NCI-H1105 (cell line): ENCODE measurements around the gene METTL16.

Experiments used
- DNase-seq: peaks from one replicate; lab custom pipeline; 2025; lab: John Stamatoyannopoulos, UW

Gene METTL16

GRCh38 chr17:2414446-2415064 lies 97.1 kb downstream of the METTL16 start:
- no peak for DNase-seq

DNA sequence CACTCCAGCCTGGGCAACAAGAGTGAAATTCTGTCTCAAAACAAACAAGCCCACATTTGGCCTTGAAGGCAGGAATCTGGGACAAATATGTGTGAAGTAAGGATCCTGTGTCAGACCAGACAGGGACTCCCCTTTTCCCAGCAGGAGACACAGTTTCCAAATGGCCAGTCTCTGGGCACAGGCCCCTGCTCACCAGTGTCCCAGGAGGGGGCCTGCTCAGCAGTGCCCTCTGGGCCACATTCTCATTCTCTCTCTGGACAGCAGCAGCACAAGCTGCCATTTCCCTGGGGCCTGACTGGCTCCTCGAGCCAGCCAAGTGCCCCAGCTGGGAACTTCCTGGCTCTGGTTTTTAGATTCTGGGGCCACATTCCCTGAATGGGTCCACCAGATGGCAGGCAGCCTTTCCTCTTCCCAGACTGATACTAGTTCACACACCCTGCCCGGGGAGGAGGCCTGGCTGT lies 99.1 kb downstream of the METTL16 start:
- DNase-seq, result no peak

DNA sequence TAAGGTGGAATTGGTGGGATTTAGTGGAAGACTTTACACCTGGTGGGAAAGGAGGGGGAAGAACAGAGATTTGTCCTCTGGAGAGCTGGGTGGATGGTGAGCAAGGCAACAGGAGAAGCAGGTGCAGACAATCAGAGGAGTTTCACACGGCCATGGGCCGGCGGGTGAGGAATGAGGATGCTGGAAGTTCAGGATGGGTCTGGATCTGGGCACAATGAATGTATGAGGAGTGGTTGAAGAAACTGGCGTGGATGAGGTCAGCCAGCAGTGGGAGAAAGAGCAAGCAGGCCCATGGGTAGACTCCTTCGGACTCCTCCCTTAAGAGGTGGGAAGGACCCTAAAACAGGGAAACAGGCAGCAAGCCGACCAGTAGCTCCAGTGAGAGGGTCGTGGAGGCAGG lies 100.7 kb downstream of the METTL16 start:
- DNase-seq, result no peak

DNA sequence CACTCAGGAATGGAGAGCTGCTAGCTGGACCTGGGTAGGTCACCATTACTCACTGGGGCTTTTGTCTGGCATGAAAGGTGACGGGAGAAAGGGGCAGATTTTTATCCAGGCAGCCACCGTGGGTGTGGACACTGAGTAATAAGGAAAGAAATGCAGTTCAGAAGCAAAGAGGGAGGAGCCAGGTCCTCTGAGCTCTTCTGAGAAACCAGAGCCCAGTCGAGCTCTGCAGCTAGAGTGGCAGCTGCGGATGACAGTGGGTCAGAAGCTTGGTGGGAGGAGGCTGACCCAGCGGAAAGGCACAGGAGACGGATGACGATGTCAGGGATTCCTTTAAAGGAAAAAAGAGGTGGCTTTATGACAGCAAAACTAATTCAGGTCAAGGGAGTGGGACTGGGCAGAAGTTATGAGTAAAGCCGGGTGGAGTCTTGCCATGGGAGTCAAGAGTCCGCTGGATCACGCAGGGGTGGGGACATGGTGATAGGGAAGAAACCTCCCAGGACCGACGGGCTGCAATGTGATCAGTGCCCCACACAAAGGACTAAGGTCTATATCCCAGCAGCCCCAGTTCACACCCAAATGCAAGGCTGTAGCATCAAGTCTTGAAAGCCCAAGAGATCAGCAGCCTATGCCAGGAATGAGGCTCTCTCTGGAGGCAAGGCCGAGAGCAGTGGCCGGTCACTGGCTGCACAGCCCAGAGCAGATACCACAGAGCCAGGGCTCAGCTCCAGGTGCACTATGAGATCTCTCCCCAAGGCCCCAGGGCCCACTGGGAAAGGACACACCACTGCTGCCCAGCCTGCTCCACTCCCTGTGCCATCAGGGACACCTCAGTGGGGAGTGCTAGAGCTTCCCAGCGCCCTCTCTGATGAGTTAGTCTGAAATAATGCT lies 104.5 kb downstream of the METTL16 start:
- DNase-seq, result no peak

DNA sequence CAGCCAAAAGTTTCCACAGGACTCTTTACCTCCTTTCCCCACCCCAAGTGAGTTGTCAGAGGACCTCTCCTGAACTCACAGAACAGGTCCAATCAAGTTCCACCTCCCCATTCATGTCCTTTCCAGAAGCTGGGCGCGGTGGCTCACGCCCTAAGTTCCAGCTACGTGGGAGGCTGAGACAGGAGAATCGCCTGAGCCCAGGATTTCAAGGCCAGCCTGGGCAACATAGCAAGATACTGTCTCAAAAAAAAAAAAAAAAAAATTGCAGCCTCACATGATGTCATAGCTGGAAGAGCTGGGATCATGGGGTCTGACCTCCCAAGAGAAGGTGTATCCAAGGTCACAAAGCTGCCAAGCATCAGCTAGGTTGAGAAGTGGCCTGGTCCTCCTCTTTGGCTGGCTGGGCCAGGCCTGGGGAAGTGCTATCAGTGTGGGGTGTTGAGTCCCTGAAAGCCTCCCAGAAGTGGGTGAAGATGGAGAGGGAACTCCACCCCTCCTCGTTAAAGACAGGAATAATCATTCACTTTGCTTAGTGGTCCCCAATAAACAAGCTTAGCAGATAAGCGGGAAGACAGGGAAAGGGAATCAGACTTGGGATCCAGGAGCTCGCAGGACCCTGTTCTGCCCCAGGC lies 105.3 kb downstream of the METTL16 start:
- DNase-seq, result no peak

DNA sequence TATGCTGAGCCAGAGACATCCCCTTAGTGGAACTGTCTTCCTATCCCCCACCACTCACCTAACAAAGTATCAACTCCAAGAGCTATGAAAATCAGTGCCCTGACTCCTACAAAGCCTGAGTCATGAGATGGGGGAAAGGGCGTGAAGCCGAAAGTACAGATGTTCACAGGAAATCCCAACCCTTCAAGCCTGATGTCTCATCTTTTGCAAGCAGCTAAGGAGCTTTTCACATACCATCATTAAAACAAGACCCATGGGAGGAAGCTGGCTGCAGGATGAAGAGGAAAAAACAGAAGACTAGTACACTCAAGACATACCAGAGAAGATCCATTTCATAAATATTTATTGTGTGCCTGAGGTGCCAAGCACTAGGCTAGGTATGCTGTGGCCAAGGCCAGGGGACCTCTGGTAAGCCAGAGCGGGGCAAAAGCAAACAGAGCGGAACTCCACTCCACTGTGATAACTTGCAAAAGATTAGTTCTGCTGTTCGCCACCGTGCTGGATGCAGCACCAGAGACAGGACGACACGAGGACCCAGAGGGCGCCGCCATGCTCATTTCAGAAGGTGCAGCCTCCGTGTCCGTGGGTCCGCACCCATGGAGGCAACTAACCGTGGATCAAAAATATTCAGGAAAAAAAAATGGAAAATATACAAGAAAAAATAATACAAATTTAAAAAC lies 106.3 kb downstream of the METTL16 start:
- DNase-seq, result no peak

DNA sequence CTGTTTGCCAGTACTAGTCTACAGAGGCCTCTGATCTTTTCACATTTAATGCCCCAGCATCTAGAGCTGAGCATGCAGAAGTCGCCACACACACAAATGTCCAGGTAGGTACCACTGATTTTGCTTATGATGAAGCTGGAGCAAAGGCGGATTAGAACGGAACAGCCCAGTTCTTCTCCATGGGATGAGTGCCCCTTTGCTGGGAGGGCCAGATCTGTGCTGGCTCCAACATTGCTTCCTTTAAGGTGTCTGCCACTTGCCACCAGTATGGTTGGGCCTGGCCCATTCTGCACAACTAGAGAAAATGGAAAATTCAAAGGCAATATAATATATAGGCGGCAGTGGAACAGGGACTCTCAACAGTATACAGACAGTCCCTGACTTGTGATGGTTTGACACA lies 108.6 kb downstream of the METTL16 start:
- no peak for DNase-seq

DNA sequence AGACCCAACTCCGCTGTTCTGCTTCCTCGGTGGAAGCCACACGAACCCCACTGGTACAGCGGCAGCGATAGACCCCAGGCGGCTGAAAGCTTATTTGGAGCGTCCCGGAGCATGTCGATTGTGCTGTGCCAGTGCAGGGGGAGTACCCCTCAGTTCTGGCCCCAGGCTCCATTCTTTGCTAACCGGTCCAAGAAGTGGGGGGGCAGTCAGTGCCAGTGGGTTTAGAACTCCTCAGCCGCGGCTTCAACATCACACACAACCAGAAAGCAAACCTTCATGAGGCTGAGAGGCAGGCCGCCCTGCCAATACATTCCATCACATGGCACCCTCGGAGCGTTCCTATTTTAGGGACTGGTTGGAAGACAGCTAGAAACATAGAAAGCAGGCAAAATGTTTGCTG lies 109.1 kb downstream of the METTL16 start:
- DNase-seq, result no peak

- DNase-seq, result peak; percentile 91
Observed at GRCh38 chr17:2401426-2402221, 110.1 kb downstream of the METTL16 start.

GRCh38 chr17:2400877-2401425 lies 110.7 kb downstream of the METTL16 start, which contains the start of gene MNT:
Gene MNT, minus strand, starts transcription at chr17:2401060. Its CDS starts 348 bp downstream, at chr17:2400712.
- peak; percentile 74 for DNase-seq

- peak; percentile 17 for DNase-seq
Observed at GRCh38 chr17:2400474-2400866, 111.2 kb downstream of the METTL16 start.

DNA sequence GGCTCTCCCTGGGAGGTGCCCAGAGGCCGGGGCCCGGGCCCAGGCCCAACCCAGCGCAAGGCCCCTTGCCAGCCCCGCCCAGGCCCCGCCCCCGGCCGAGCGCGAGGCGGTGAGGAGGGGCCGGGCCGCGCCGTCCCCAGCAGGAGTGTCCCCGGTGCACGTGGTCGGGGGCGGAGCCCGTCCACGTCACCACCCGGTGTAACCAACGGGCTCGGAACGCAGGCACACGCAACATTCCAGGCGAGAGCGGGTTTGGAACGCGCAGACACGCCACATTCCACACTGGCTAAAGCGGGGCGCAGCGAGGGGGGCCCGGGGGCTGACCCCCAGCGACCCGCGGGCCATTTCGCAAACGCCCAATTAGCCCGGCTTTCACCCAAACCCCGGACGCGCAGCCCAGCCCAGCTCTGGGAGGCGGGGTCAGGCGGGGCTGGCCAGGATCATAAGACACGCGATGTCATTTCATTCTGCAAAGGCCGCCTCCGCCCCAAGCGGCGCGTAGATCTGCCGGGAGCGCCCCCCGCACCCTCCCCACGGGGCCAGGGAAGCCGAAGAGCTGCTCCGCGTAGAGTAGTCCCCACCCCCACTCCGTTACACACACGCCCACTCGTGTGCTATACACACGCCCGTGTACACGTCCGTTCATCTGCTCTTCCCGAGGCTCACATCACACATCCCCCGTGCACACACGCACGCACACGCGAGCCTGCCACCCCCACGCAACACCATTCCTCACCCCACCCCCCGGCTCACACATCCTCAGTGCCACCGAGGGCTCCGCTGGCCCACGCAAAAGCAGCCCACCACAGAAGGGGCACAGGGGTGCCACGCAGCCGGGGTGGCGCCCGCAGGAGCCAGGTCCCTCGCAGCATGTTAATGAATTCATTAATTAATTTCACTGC lies 111.9 kb downstream of the METTL16 start:
- peak; percentile 78 for DNase-seq

GRCh38 chr17:2398655-2399571 lies 112.8 kb downstream of the METTL16 start:
- DNase-seq, result no peak

GRCh38 chr17:2398182-2398581 lies 113.5 kb downstream of the METTL16 start:
- no peak for DNase-seq

DNA sequence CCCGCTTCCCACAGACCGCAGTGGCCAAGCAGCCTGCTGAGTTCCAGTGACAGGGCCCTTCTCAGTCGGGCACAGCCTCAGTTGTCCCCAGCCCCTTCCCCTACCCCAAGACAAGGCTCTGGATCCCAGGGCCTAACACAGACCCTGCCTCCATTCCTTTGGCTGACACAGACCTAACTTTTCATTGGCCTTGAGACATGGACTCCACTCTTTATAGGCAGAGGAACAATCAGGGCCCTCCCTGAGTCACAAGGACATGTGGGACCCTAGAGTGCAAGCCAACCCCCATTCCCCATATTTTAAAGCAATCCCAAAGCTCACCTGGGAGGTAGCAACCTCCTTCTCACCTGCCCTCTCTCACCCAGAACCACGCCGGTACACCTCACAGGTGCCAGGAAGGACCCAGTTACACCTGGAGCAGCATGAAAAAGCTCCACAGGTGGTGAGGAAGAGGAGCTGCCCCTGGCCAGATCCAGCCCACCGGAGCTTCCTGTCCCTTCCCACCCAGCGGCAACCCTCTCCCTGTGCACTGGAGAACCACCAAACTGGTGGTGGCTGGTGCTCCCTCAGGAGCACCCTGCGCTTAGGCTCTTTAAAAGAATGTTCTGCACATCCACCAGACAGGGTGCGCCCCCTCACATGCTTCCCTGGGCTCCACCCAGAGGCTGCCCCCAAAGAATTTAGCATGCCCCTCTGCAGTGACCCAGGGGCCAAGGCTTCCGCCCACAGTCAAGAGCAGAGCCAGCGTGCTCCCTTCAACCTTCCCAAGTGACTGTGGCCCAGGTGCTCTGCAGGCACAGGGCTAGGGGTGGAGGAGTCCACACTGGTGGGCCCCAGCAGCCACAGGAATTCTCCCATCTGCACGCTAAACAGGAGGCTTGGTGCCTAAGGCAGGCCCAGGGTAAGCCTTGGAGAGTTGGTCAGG lies 114.2 kb downstream of the METTL16 start:
- DNase-seq, result no peak

DNA sequence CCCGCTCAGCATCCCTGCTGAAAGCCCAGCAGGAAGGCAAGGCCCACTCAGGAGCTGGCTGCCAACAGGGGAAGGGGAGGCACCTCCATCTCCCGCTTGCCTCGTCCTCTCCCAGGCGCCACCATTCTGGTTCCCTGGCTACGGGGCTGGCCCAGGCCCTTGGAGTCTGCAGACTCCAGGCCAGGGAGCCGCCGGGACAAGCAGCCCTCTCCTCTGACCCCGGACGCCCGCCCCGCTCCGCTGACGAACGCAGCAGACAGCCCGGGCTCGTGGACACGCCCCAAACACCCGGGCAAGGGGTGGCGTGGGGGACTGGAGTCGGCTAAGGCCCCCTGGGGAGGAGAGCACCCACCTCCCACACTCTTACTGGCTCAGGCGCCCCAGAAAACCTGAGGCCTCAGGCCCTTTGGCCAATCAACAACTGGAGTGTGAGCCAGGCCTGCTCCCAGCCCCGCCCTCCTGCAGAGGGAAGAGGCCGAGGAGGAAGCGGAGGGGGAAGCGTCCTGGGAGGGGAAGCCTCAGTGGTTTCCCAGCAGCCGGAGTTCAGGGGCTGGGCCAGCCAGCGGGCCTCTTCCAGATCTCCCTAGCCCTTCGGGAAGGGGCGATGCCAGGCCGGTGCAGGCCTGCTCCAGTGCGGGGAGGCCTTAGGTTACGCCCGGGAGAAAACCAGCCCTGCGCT lies 115.0 kb downstream of the METTL16 start:
- no peak for DNase-seq

GRCh38 chr17:2396192-2396567 lies 115.5 kb downstream of the METTL16 start:
- DNase-seq, result no peak
